ENCODE measurements around the gene TMCO1. TPM values are rescaled to one million over a fixed set of nuclear protein-coding genes. Genes with fewer than 3 reads are reported as not detected.

The TMCO1 gene
- total and polyA plus RNA-seq, 2 of the 13 experiments (the other 11 are each of a cell fraction or from before 2014, with no cell fraction given): 106 to 119 TPM

- WGBS (ENCODE audit: low lambda C conversion rate): 77% methylated on average over 13 of the region's 13 CpGs
- DNase-seq (ENCODE audit: low spot score) (no peak), ATAC-seq (no peak), FAIRE-seq (no peak)
- no TSS peak for BruUV-seq (replicated peaks)
- intact Hi-C loops (cut with micrococcal nuclease; ENCODE audit: unreplicated experiment) (no loop called here), in situ Hi-C loops (cut with HindIII; ENCODE audit: extremely low pct_ligation_motif_present, low pct_unique_long_range_greater_than_20kb) (no loop called here)
- Histone ChIP-seq H3K27ac (ENCODE audit: extremely low read length, insufficient read depth, low read length) (no peak overlapping the region), H3K79me2 (ENCODE audit: insufficient read depth, low read length) (no peaks in the 10 kb centered on the region), H3K9me3 (ENCODE audit: low read length) (no peaks in the 10 kb centered on the region), H3K4me2 (ENCODE audit: low read depth, low read length) (no peak overlapping the region), H4K20me1 (ENCODE audit: insufficient read depth, low read length) (no peaks in the 10 kb centered on the region), H3K4me3 (replicated peaks in 1 of 3; ENCODE audit: insufficient read depth in 1 of 3, low read depth in 2 of 3, low read length in 3 of 3) (no peak overlapping the region), H3K4me1 (ENCODE audit: insufficient read depth, low read length) (no peaks in the 10 kb centered on the region), H3K36me3 (replicated peaks in 1 of 2; ENCODE audit: control insufficient read depth in 1 of 2, insufficient read depth in 2 of 2, low read length in 2 of 2) (no peaks in the 10 kb centered on the region), H2AFZ (ENCODE audit: low read length) (no peak overlapping the region), H3K27me3 (ENCODE audit: control insufficient read depth in 1 of 2, insufficient read depth in 2 of 2, low read length in 2 of 2) (no peaks in the 10 kb centered on the region; a peak in 1 of 5 replicates), H3K9ac (ENCODE audit: insufficient read depth, low read depth, low read length) (no peak overlapping the region)
- ChIA-PET CTCF (ENCODE audit: low intra/inter-chr PET ratio, low total read pairs) (no interaction called here), POLR2A (no interaction called here)
- no peak for TF ChIP-seq REST (IDR thresholded peaks at IDR 0.05; ENCODE audit: borderline replicate concordance in 1 of 2, low read depth in 1 of 2, low read length in 2 of 2)
Measured at GRCh38 chr1:165816826-165817497, 48.3 kb upstream of the TMCO1 start.

GRCh38 chr1:165816157-165816556 lies 47.5 kb upstream of the TMCO1 start:
- Histone ChIP-seq H3K4me2 (ENCODE audit: low read depth, low read length) (no peak overlapping the region), H3K79me2 (ENCODE audit: insufficient read depth, low read length) (no peaks in the 10 kb centered on the region), H3K27ac (ENCODE audit: extremely low read length, insufficient read depth, low read length) (no peak overlapping the region), H3K9me3 (ENCODE audit: low read length) (no peaks in the 10 kb centered on the region), H4K20me1 (ENCODE audit: insufficient read depth, low read length) (no peaks in the 10 kb centered on the region), H3K36me3 (replicated peaks in 1 of 2; ENCODE audit: control insufficient read depth in 1 of 2, insufficient read depth in 2 of 2, low read length in 2 of 2) (no peaks in the 10 kb centered on the region), H3K27me3 (ENCODE audit: control insufficient read depth in 1 of 2, insufficient read depth in 2 of 2, low read length in 2 of 2) (no peaks in the 10 kb centered on the region), H2AFZ (ENCODE audit: low read length) (no peak overlapping the region), H3K4me1 (ENCODE audit: insufficient read depth, low read length) (no peaks in the 10 kb centered on the region), H3K4me3 (replicated peaks in 1 of 3; ENCODE audit: insufficient read depth in 1 of 3, low read depth in 2 of 3, low read length in 3 of 3) (no peak overlapping the region), H3K9ac (ENCODE audit: insufficient read depth, low read depth, low read length) (no peak overlapping the region)
- ChIA-PET POLR2A (no interaction called here), CTCF (ENCODE audit: low intra/inter-chr PET ratio, low total read pairs) (no interaction called here)
- no peak; the same call in 2 of the 3 replicates for ATAC-seq
- BruUV-seq (replicated peaks): no TSS peak
- in situ Hi-C loops (cut with HindIII; ENCODE audit: extremely low pct_ligation_motif_present, low pct_unique_long_range_greater_than_20kb): no loop called here
- 21% methylated on average over 3 of the region's 3 CpGs for WGBS (ENCODE audit: low lambda C conversion rate)
- intact Hi-C loops (cut with micrococcal nuclease; ENCODE audit: unreplicated experiment): no loop called here
- no peak for DNase-seq (ENCODE audit: low spot score)
- no peak for FAIRE-seq
- no peak for TF ChIP-seq ATRX (CRISPR knock-in tag; IDR thresholded peaks at IDR 0.05; ENCODE audit: borderline replicate concordance)
- no peak for TF ChIP-seq FOXO4 (CRISPR knock-in tag; conservative IDR thresholded peaks at IDR 0.05)
- TF ChIP-seq NR2C2 (CRISPR knock-in tag; IDR thresholded peaks at IDR 0.05; ENCODE audit: borderline replicate concordance): no peak
- TF ChIP-seq ZNF557 (CRISPR knock-in tag; IDR thresholded peaks at IDR 0.05): no peak
- TF ChIP-seq ZNF367 (CRISPR knock-in tag; IDR thresholded peaks at IDR 0.05; ENCODE audit: borderline replicate concordance): no peak
- no peak for TF ChIP-seq ZNF580 (CRISPR knock-in tag; IDR thresholded peaks at IDR 0.05; ENCODE audit: borderline replicate concordance, low read depth)
- no peak for TF ChIP-seq ZNF850 (CRISPR knock-in tag; conservative IDR thresholded peaks at IDR 0.05)
- no peak for TF ChIP-seq TFDP1 (CRISPR knock-in tag; IDR thresholded peaks at IDR 0.05; ENCODE audit: borderline replicate concordance)
- TF ChIP-seq CENPX (CRISPR knock-in tag; IDR thresholded peaks at IDR 0.05): no peak
- TF ChIP-seq SKI (IDR thresholded peaks at IDR 0.05; ENCODE audit: partially characterized antibody): no peak

All from HepG2 (cell line).